ENCODE results near the gene PDCD2.

GRCh38 chr6:170584954-170585498 is 589 bp upstream of the PDCD2 start:
- no peak for TF ChIP-seq CTCF (IDR thresholded peaks at IDR 0.05)
- TF ChIP-seq POLR2AphosphoS5 (IDR thresholded peaks at IDR 0.05; ENCODE audit: low read depth, low read length): no peak

Data from Panc1 (cell line).